H1 (cell line): ENCODE data around the gene ZNF311. TPM values are rescaled to one million over a fixed set of nuclear protein-coding genes. Genes with fewer than 3 reads are reported as not detected.
"Not testable (repeated sequence)": the region's sequence is repeated elsewhere in the genome, so short reads cannot be mapped to it uniquely, and the experiment has no call there.

ENCODE experiments used
- CTCF ChIA-PET: fragments of 300-600 bp; sonication (Branson Sonifier 250); formaldehyde crosslinking; loops from one replicate; lab custom pipeline; 2021; ENCODE audit not compliant: partially characterized antibody; lab: Charles Lee
- POLR2A ChIA-PET: fragments of 300-600 bp; sonication (Branson Sonifier 250); formaldehyde crosslinking; loops from one replicate; lab custom pipeline; 2021; ENCODE audit warnings: inconsistent platforms; ENCODE audit not compliant: partially characterized antibody; lab: Charles Lee
- DNase-seq, 2 experiments: peaks; one replicate each; pipeline versions ENCODE4 v3.0.0 to v3.0.0-alpha.2; 2010 to 2022; ENCODE audit warnings: low spot score in 2 of 2, low read depth in 1 of 2, mixed read lengths in 1 of 2
- FAIRE-seq: peaks from 2 replicates; lab custom pipeline; 2011; peaks lifted over from hg19 to GRCh38; lab: Jason Lieb, UNC
- H2AFZ ChIP-seq: 2 replicates; pipeline ENCODE4 v1.8.1; 2012; ENCODE audit warnings: low read length, inconsistent platforms
- H2AK5ac ChIP-seq: 2 replicates; pipeline ENCODE4 v1.6.1; 2013; ENCODE audit warnings: low read depth, low read length
- H2BK120ac ChIP-seq: replicated peaks from 2 replicates; pipeline ENCODE3; 2013; ENCODE audit warnings: low read depth, low read length, inconsistent platforms
- H2BK12ac ChIP-seq: 2 replicates; pipeline ENCODE4 v1.6.1; 2013; ENCODE audit warnings: low read depth, low read length
- H2BK15ac ChIP-seq: 2 replicates; pipeline ENCODE4 v1.6.1; 2013; ENCODE audit warnings: low read length
- H2BK20ac ChIP-seq: 2 replicates; pipeline ENCODE4 v1.6.1; 2013; ENCODE audit warnings: low read length
- H2BK5ac ChIP-seq: 2 replicates; pipeline ENCODE4 v1.6.1; 2013; ENCODE audit warnings: low read depth, low read length
- H3K14ac ChIP-seq: 2 replicates; pipeline ENCODE4 v1.6.1; 2013; ENCODE audit warnings: inconsistent platforms; ENCODE audit not compliant: insufficient read length
- H3K18ac ChIP-seq: 2 replicates; pipeline ENCODE4 v1.6.1; 2013; ENCODE audit warnings: low read length; ENCODE audit errors: extremely low read depth
- H3K23ac ChIP-seq: 2 replicates; pipeline ENCODE4 v1.6.1; 2013; ENCODE audit warnings: inconsistent platforms; ENCODE audit not compliant: insufficient read length
- H3K23me2 ChIP-seq: 2 replicates; pipeline ENCODE4 v1.6.1; 2013; ENCODE audit warnings: low read depth, low read length
- H3K27ac ChIP-seq: 2 replicates; pipeline ENCODE4 v1.6.1; 2011; ENCODE audit warnings: low read depth, low read length, inconsistent platforms
- H3K27me3 ChIP-seq, 4 experiments: replicated peaks in 1 of 4; 1 replicate in 1 of 4; 2 replicates in 3 of 4; pipeline versions ENCODE4 v1.6.1 to v1.8.1; 2011 to 2013; ENCODE audit warnings: low read length in 3 of 4, mild to moderate bottlenecking in 3 of 4, inconsistent platforms in 2 of 4, mixed read lengths in 2 of 4, moderate library complexity in 1 of 4; ENCODE audit not compliant: control insufficient read depth in 3 of 4, insufficient read depth in 3 of 4; ENCODE audit errors: extremely low read depth in 1 of 4
- H3K36me3 ChIP-seq, 4 experiments: 2 replicates each; pipeline versions ENCODE4 v1.6.1 to v1.8.1; 2011 to 2013; ENCODE audit warnings: mild to moderate bottlenecking in 4 of 4, low read length in 3 of 4, moderate library complexity in 2 of 4, control low read depth in 1 of 4, inconsistent platforms in 1 of 4; ENCODE audit not compliant: insufficient read depth in 4 of 4, control insufficient read depth in 2 of 4
- H3K4ac ChIP-seq: replicated peaks from 2 replicates; pipeline ENCODE3; 2013; ENCODE audit warnings: low read length, low read depth, mixed read lengths, inconsistent platforms; ENCODE audit not compliant: insufficient read length
- H3K4me1 ChIP-seq, 4 experiments: replicated peaks in 1 of 4; 1 replicate in 1 of 4; 2 replicates in 3 of 4; pipeline versions ENCODE4 v1.6.1 to v1.8.1; 2011 to 2013; ENCODE audit warnings: low read length in 3 of 4, inconsistent platforms in 2 of 4, mixed read lengths in 1 of 4; ENCODE audit not compliant: insufficient read depth in 4 of 4, control insufficient read depth in 3 of 4
- H3K4me2 ChIP-seq, 2 experiments: 2 replicates each; pipeline versions ENCODE4 v1.6.1 to v1.8.1; 2011 to 2013; ENCODE audit warnings: low read depth in 2 of 2, low read length in 2 of 2, control low read depth in 1 of 2, inconsistent platforms in 1 of 2, mild to moderate bottlenecking in 1 of 2; ENCODE audit not compliant: insufficient read depth in 1 of 2
- H3K4me3 ChIP-seq, 4 experiments: fragments of 200-600, 300-600 bp in 1 of 4; sonication (generic), shearing (Covaris generic), sonication (Bioruptor Twin) in 1 of 4; 2 replicates each; pipeline versions ENCODE4 v1.5.1 to v1.8.1; 2011 to 2016; ENCODE audit warnings: low read length in 4 of 4, low read depth in 3 of 4, control low read depth in 2 of 4, inconsistent platforms in 2 of 4, mild to moderate bottlenecking in 2 of 4, mixed read lengths in 1 of 4, moderate library complexity in 1 of 4; ENCODE audit not compliant: insufficient read depth in 2 of 4; ENCODE audit errors: extremely low read depth in 1 of 4
- H3K56ac ChIP-seq: replicated peaks from 2 replicates; pipeline ENCODE3; 2013; ENCODE audit warnings: low read depth, mild to moderate bottlenecking, mixed read lengths, low read length, inconsistent platforms; ENCODE audit not compliant: insufficient read length
- H3K79me1 ChIP-seq: 2 replicates; pipeline ENCODE4 v1.6.1; 2013; ENCODE audit warnings: low read depth, low read length, control low read depth
- H3K79me2 ChIP-seq, 2 experiments: 2 replicates each; pipeline versions ENCODE4 v1.6.1 to v1.8.1; 2012 to 2013; ENCODE audit warnings: low read length in 2 of 2, mild to moderate bottlenecking in 2 of 2, inconsistent platforms in 1 of 2; ENCODE audit not compliant: insufficient read depth in 2 of 2, control insufficient read depth in 1 of 2
- H3K9ac ChIP-seq, 4 experiments: replicated peaks in 1 of 4; 1 replicate in 1 of 4; 2 replicates in 3 of 4; pipeline versions ENCODE4 v1.6.1 to v1.8.1; 2011 to 2013; ENCODE audit warnings: low read depth in 3 of 4, low read length in 3 of 4, control low read depth in 2 of 4, mild to moderate bottlenecking in 2 of 4, moderate library complexity in 2 of 4, inconsistent platforms in 1 of 4; ENCODE audit errors: extremely low read depth in 1 of 4
- H3K9me3 ChIP-seq, 2 experiments: 2 replicates each; pipeline versions ENCODE4 v1.6.1 to v1.8.1; 2012 to 2013; ENCODE audit warnings: mild to moderate bottlenecking in 2 of 2, moderate library complexity in 2 of 2, control low read depth in 1 of 2, inconsistent platforms in 1 of 2, low read depth in 1 of 2, low read length in 1 of 2, mixed read lengths in 1 of 2; ENCODE audit not compliant: insufficient read depth in 2 of 2
- H4K20me1 ChIP-seq, 2 experiments: replicated peaks in 1 of 2; 2 replicates each; pipeline versions ENCODE3 to v1.8.1; 2011 to 2013; ENCODE audit warnings: inconsistent platforms in 2 of 2, low read length in 2 of 2, mild to moderate bottlenecking in 1 of 2; ENCODE audit not compliant: insufficient read depth in 2 of 2, control insufficient read depth in 1 of 2
- H4K5ac ChIP-seq: 2 replicates; pipeline ENCODE4 v1.6.1; 2013; ENCODE audit warnings: low read length, low read depth, mixed read lengths, inconsistent platforms; ENCODE audit not compliant: insufficient read length
- H4K8ac ChIP-seq: 2 replicates; pipeline ENCODE4 v1.8.0; 2013; ENCODE audit warnings: mild to moderate bottlenecking, moderate library complexity, low read length, inconsistent platforms; ENCODE audit not compliant: insufficient read depth; ENCODE audit errors: extremely low read depth
- H4K91ac ChIP-seq: replicated peaks from 2 replicates; pipeline ENCODE3; 2013; ENCODE audit warnings: low read length, mixed read lengths, inconsistent platforms; ENCODE audit not compliant: insufficient read length
- WGBS, 2 experiments: shearing (Covaris generic) in 1 of 2; methylation state at CpG; one replicate each; pipeline versions ENCODE4 v1.1.6 to v1.1.7; 2013 to 2015; ENCODE audit warnings: low lambda C conversion rate in 2 of 2, mixed read lengths in 2 of 2, inconsistent platforms in 1 of 2, low coverage in 1 of 2, missing lambda C conversion rate in 1 of 2; ENCODE audit not compliant: insufficient replicate concordance in 2 of 2, insufficient coverage in 1 of 2, insufficient read length in 1 of 2; ENCODE audit errors: extremely low coverage in 1 of 2, missing lambda C conversion rate in 1 of 2; 5-methylcytosine and 5-hydroxymethylcytosine counted together
- polyA plus RNA-seq, 7 experiments: library from polyadenylated mRNA; depleted of rRNA in 3 of 7; stranded (reverse) in 5 of 7; unstranded in 2 of 7; fragments of >200 nt in 5 of 7; fragments of 200-250 nt in 2 of 7; gene quantifications; 1 replicate in 5 of 7; 2 replicates in 1 of 7; 4 replicates in 1 of 7; pipeline versions ENCODE4 v1.2.1 to v1.2.3, GENCODE V29; 2011 to 2013; ENCODE audit warnings: missing spikeins in 2 of 7, mixed read lengths in 2 of 7
- total RNA-seq: library from RNA; stranded (reverse); fragmentation: NEBNext Ultra II Directional; extraction: Animal tissue kit (Norgen Biotek cat#: 25700); gene quantifications from 2 replicates; pipeline ENCODE4 v1.2.1, GENCODE V29; 2021

The ZNF311 gene
- total and polyA plus RNA-seq, 2 of the 8 experiments (the other 6 are each of a cell fraction or from before 2014, with no cell fraction given), result 1.9 to 4.2 TPM

DNA sequence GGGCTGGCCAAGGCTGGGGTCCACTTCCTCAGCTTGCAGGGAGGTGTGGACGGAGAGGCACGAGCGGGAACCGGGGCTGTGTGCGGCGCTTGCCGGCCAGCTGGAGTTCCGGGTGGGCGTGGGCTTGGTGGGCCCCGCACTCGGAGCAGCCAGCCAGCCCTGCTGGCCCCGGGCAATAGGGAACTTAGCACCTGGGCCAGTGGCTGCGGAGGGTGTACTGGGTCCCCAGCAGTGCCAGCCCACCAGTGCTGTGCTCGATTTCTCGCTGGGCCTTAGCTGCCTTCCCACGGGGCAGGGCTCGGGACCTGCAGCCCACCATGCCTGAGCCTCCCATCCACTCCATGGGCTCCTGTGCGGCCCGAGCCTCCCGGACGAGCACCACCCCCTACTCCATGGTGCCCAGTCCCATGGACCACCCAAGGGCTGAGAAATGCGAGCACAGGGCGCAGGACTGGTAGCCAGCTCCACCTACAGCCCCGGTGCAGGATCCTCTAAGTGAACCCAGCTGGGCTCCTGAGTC, 47.3 kb downstream of the ZNF311 start:
- H3K23me2 ChIP-seq, H3K36me3 ChIP-seq, H3K4me2 ChIP-seq, H3K9me3 ChIP-seq, H3K14ac ChIP-seq, H3K18ac ChIP-seq, FAIRE-seq, H3K4me1 ChIP-seq, H2AFZ ChIP-seq, DNase-seq, H3K27me3 ChIP-seq, H2BK20ac ChIP-seq, H3K23ac ChIP-seq, H3K79me2 ChIP-seq, H2AK5ac ChIP-seq, H2BK5ac ChIP-seq, H3K56ac ChIP-seq, H3K27ac ChIP-seq, H3K4me3 ChIP-seq, H2BK120ac ChIP-seq, H2BK15ac ChIP-seq, H3K4ac ChIP-seq, H4K91ac ChIP-seq, H3K79me1 ChIP-seq, H4K5ac ChIP-seq, H3K9ac ChIP-seq, H2BK12ac ChIP-seq, H4K8ac ChIP-seq, H4K20me1 ChIP-seq: not testable (repeated sequence)
- ChIA-PET CTCF (interaction anchor here (0.8 to 2.4 kb wide), 4 partner anchors 9 to 72 kb away, joined by 3 to 8 read pairs (median 3); no protein-coding TSS in a partner anchor), POLR2A (interaction anchor here (1.5 to 1.6 kb wide), 2 partner anchors 18 to 28 kb away, joined by 5 read pairs; no protein-coding TSS in a partner anchor)
- 100% methylated on average over 15 of the region's 24 CpGs; no CpG with 5 or more reads in 1 of the 2 experiments for WGBS, 2 experiments
